GM12878 (cell line): Measurements from ENCODE around the gene ABCC11. TPM values are rescaled to one million over a fixed set of nuclear protein-coding genes. Genes with fewer than 3 reads are reported as not detected.
A peak's percentile ranks its signal among the peaks of the same experiment; 100 is the strongest.

ENCODE experiments used
- ATAC-seq: fragments of 200-7000 bp; cut with Tn5 transposase; 3 replicates; pipeline ENCODE4 v1.9.1; 2020; ENCODE audit warnings: mild to moderate bottlenecking, moderate library complexity
- BruUV-seq: library from RNA; stranded (reverse); fragments of 400-500 nt; replicated peaks from 2 replicates; lab custom pipeline; 2021; lab: Mats Ljungman, UMichigan
- CTCF ChIA-PET: fragments of 300-600 bp; sonication (Branson Sonifier 250); formaldehyde crosslinking; extraction: SDS; loops from one replicate; lab custom pipeline; 2021; ENCODE audit warnings: inconsistent platforms; lab: Yijun Ruan, JAX
- POLR2A ChIA-PET: fragments of 350-600 bp; formaldehyde crosslinking; extraction: SDS; loops from one replicate; lab custom pipeline; 2021; ENCODE audit warnings: inconsistent platforms; lab: Charles Lee
- RAD21 ChIA-PET: fragments of 300-600 bp; sonication (Branson Sonifier 250); formaldehyde crosslinking; loops from one replicate; lab custom pipeline; 2023; ENCODE audit warnings: antibody characterized with exemption; ENCODE audit not compliant: unreplicated experiment; lab: Charles Lee
- SMC1A ChIA-PET: fragments of 300-600 bp; sonication (Branson Sonifier 250); formaldehyde crosslinking; loops from one replicate; lab custom pipeline; 2023; ENCODE audit not compliant: unreplicated experiment, uncharacterized antibody; lab: Charles Lee
- DNase-seq: peaks from one replicate; pipeline ENCODE4 v3.0.0-alpha.2; 2011; ENCODE audit warnings: low read depth, low spot score
- FAIRE-seq: peaks from 3 replicates; lab custom pipeline; 2011; peaks lifted over from hg19 to GRCh38; lab: Jason Lieb, UNC
- H2AFZ ChIP-seq: 2 replicates; pipeline ENCODE4 v1.6.0; 2011; ENCODE audit warnings: low read depth, low read length, control low read depth; ENCODE audit not compliant: control insufficient read depth
- H3K27ac ChIP-seq: 2 replicates; pipeline ENCODE4 v1.5.1; 2011; ENCODE audit warnings: control low read depth; ENCODE audit not compliant: control insufficient read depth, insufficient read depth
- H3K27me3 ChIP-seq, 2 experiments: replicated peaks in 1 of 2; 2 replicates each; pipeline versions ENCODE4 v1.6.0 to v1.6.1; 2011; ENCODE audit warnings: low read length in 1 of 2; ENCODE audit not compliant: control insufficient read depth in 2 of 2, insufficient read depth in 2 of 2
- H3K36me3 ChIP-seq, 2 experiments: 2 replicates each; pipeline ENCODE4 v1.5.1; 2011; ENCODE audit warnings: low read length in 1 of 2; ENCODE audit not compliant: control insufficient read depth in 2 of 2, insufficient read depth in 2 of 2
- H3K4me1 ChIP-seq: 2 replicates; pipeline ENCODE4 v1.6.1; 2011; ENCODE audit warnings: mild to moderate bottlenecking, low read length, moderate library complexity, mixed read lengths; ENCODE audit not compliant: control insufficient read depth, insufficient read depth
- H3K4me2 ChIP-seq: 2 replicates; pipeline ENCODE4 v1.6.0; 2011; ENCODE audit warnings: control low read depth; ENCODE audit not compliant: control insufficient read depth, insufficient read depth
- H3K4me3 ChIP-seq: fragments of 200-600 bp; sonication (generic); 2 replicates; pipeline ENCODE4 v1.5.1; 2016
- H3K79me2 ChIP-seq: 2 replicates; pipeline ENCODE4 v1.6.0; 2011; ENCODE audit warnings: low read length; ENCODE audit not compliant: control insufficient read depth, insufficient read depth
- H3K9ac ChIP-seq: 2 replicates; pipeline ENCODE4 v1.8.0; 2011; ENCODE audit warnings: low read length, control low read depth, mixed read lengths; ENCODE audit not compliant: control insufficient read depth, insufficient read depth
- H3K9me3 ChIP-seq: replicated peaks from 3 replicates; pipeline ENCODE4 v1.5.1; 2011; ENCODE audit warnings: mild to moderate bottlenecking, low read length; ENCODE audit not compliant: control insufficient read depth, insufficient read depth
- H4K20me1 ChIP-seq: 2 replicates; pipeline ENCODE4 v1.6.0; 2011; ENCODE audit not compliant: control insufficient read depth, insufficient read depth
- CHD2 ChIP-seq: IDR thresholded peaks from 2 replicates; pipeline ENCODE4 v1.6.1; 2011; ENCODE audit warnings: low read depth, low read length, improper control_type of control experiment, borderline replicate concordance
- CREM ChIP-seq: IDR thresholded peaks from 2 replicates; pipeline ENCODE4 v1.6.1; 2014; ENCODE audit warnings: antibody characterized with exemption, low read depth
- CTCF ChIP-seq, 3 experiments: IDR thresholded peaks in 2 of 3; conservative IDR thresholded peaks in 1 of 3; 2 replicates each; pipeline ENCODE4 v1.5.1; 2011; ENCODE audit warnings: low read depth in 3 of 3, low read length in 3 of 3, mild to moderate bottlenecking in 3 of 3, control low read depth in 2 of 3, moderate library complexity in 2 of 3, inconsistent platforms in 1 of 3, mixed read lengths in 1 of 3; ENCODE audit not compliant: control insufficient read depth in 2 of 3, insufficient read depth in 1 of 3; ENCODE audit errors: extremely low read depth in 1 of 3
- FOXM1 ChIP-seq: IDR thresholded peaks from 2 replicates; pipeline ENCODE4 v1.6.1; 2012; ENCODE audit warnings: low read depth, mild to moderate bottlenecking, inconsistent platforms, low read length, moderate library complexity
- IRF5 ChIP-seq: fragments of 450-650 bp; IDR thresholded peaks from 2 replicates; pipeline ENCODE4 v1.6.1; 2017; ENCODE audit warnings: borderline replicate concordance
- MLLT1 ChIP-seq: fragments of 450-650 bp; IDR thresholded peaks from 2 replicates; pipeline ENCODE4 v1.6.1; 2016; ENCODE audit warnings: mild to moderate bottlenecking
- MTA2 ChIP-seq: fragments of 450-650 bp; IDR thresholded peaks from 2 replicates; pipeline ENCODE4 v1.6.1; 2016; ENCODE audit warnings: low read depth, mild to moderate bottlenecking, moderate library complexity
- MTA3 ChIP-seq: IDR thresholded peaks from 2 replicates; pipeline ENCODE4 v1.6.1; 2012; ENCODE audit warnings: low read length, inconsistent platforms, borderline replicate concordance
- MYC ChIP-seq: IDR thresholded peaks from 2 replicates; pipeline ENCODE4 v1.6.1; 2011; ENCODE audit warnings: mild to moderate bottlenecking, low read length, moderate library complexity, inconsistent platforms; ENCODE audit not compliant: insufficient read depth, insufficient replicate concordance, insufficient read length, severe bottlenecking
- POU2F2 ChIP-seq: IDR thresholded peaks from 3 replicates; pipeline ENCODE4 v1.6.1; 2011; ENCODE audit warnings: low read depth, mild to moderate bottlenecking, low read length, borderline replicate concordance
- RAD21 ChIP-seq: IDR thresholded peaks from 2 replicates; pipeline ENCODE4 v1.6.1; 2011; ENCODE audit warnings: mild to moderate bottlenecking, low read depth, low read length, moderate library complexity; ENCODE audit not compliant: insufficient read depth
- RB1 ChIP-seq: fragments of 450-650 bp; formaldehyde crosslinking; IDR thresholded peaks from 2 replicates; pipeline ENCODE4 v1.6.1; 2017; ENCODE audit warnings: mild to moderate bottlenecking, borderline replicate concordance
- RUNX3 ChIP-seq: IDR thresholded peaks from 2 replicates; pipeline ENCODE4 v1.6.1; 2012; ENCODE audit warnings: low read length, inconsistent platforms
- SPI1 ChIP-seq: IDR thresholded peaks from 2 replicates; pipeline ENCODE4 v1.6.1; 2011; ENCODE audit warnings: low read depth, mild to moderate bottlenecking, low read length, moderate library complexity, borderline replicate concordance; ENCODE audit not compliant: insufficient read depth
- STAT3 ChIP-seq: IDR thresholded peaks from 2 replicates; pipeline ENCODE4 v1.6.1; 2011; ENCODE audit warnings: low read depth, low read length, improper control_type of control experiment
- TCF12 ChIP-seq: IDR thresholded peaks from 2 replicates; pipeline ENCODE4 v1.6.1; 2011; ENCODE audit warnings: low read depth, mild to moderate bottlenecking, low read length
- ZNF217 ChIP-seq: fragments of 450-650 bp; IDR thresholded peaks from 2 replicates; pipeline ENCODE4 v1.6.1; 2017; ENCODE audit warnings: antibody characterized with exemption, mild to moderate bottlenecking
- ZNF274 ChIP-seq: IDR thresholded peaks from one replicate; pipeline ENCODE4 v1.8.0; 2011; ENCODE audit not compliant: insufficient read length, insufficient read depth
- ZNF622 ChIP-seq: fragments of 450-650 bp; IDR thresholded peaks from 2 replicates; pipeline ENCODE4 v1.6.1; 2017; ENCODE audit warnings: mild to moderate bottlenecking, inconsistent platforms
- ZSCAN29 ChIP-seq: fragments of 450-650 bp; IDR thresholded peaks from 2 replicates; pipeline ENCODE4 v1.6.1; 2017; ENCODE audit warnings: mild to moderate bottlenecking, moderate library complexity
- WGBS: methylation state at CpG from one replicate; pipeline ENCODE4 v1.1.6; 2016; ENCODE audit warnings: low lambda C conversion rate; ENCODE audit not compliant: insufficient replicate concordance, insufficient coverage; ENCODE audit errors: missing lambda C conversion rate; 5-methylcytosine and 5-hydroxymethylcytosine counted together
- in situ Hi-C: fragments of 300-500 bp; cut with MboI; formaldehyde crosslinking; loops from 9 replicates; pipeline ENCODE4 v1.14.3; 2018; ENCODE audit warnings: mixed read lengths
- intact Hi-C: fragments of 100-400 bp; cut with micrococcal nuclease; formaldehyde crosslinking; loops from one replicate; pipeline ENCODE4 v1.14.2; 2022; ENCODE audit not compliant: unreplicated experiment
- polyA plus RNA-seq, 11 experiments: library from polyadenylated mRNA; depleted of rRNA in 4 of 11; unstranded in 6 of 11; stranded (reverse) in 5 of 11; fragments of >200 nt; fragmentation: Nextera tagmentation in 4 of 11; fragmentation: Illumina TruSeq in 1 of 11; extraction: Ambion mirVana in 4 of 11; extraction: Trizol in 1 of 11; gene quantifications; 1 replicate in 1 of 11; 2 replicates in 10 of 11; pipeline versions ENCODE4 v1.2.1 to v1.2.3, GENCODE V29; 2011 to 2016; ENCODE audit warnings: inconsistent platforms in 2 of 11, missing spikeins in 2 of 11, low read depth in 1 of 11
- total RNA-seq, 4 experiments: library from RNA; depleted of rRNA in 3 of 4; stranded (reverse); fragments of >200 nt in 3 of 4; fragmentation: Illumina TruSeq in 1 of 4; extraction: Trizol in 1 of 4; gene quantifications; 2 replicates each; pipeline versions ENCODE4 v1.2.1 to v1.2.3, GENCODE V29; 2013 to 2021

ABCC11 gene
- total and polyA plus RNA-seq, 10 of the 15 experiments (the other 5 are each of a cell fraction or from before 2014, with no cell fraction given) = 0.04 to 0.20 (median 0.10) TPM; not detected in 6

GRCh38 chr16:48284772-48285409 is 37.6 kb upstream of the ABCC11 start:
- ChIA-PET RAD21 (no interaction called here), SMC1A (interaction anchor here (1.4 kb wide), 1 partner anchor 97 kb away, joined by 3 read pairs; no protein-coding TSS in a partner anchor), POLR2A (interaction anchor here (0.6 kb wide), 1 partner anchor 68 kb away, joined by 7 read pairs; no protein-coding TSS in a partner anchor), CTCF (interaction anchor here (0.7 to 1.8 kb wide), 5 partner anchors 62 to 338 kb away, joined by 3 to 6 read pairs (median 4); no protein-coding TSS in a partner anchor)
- Histone ChIP-seq H3K27me3 (no peaks in the 10 kb centered on the region), H4K20me1 (no peaks in the 10 kb centered on the region), H3K4me1 (no peaks in the 10 kb centered on the region), H3K36me3 (peaks cover 7 to 15% of the 10 kb centered on the region in 2 experiments), H3K27ac (no peak overlapping the region), H3K79me2 (no peaks in the 10 kb centered on the region), H3K4me3 (no peak overlapping the region), H3K9me3 (peaks cover 13% of the 10 kb centered on the region), H3K9ac (no peak overlapping the region), H3K4me2 (no peak overlapping the region), H2AFZ (no peak overlapping the region)
- in situ Hi-C loops = no loop called here
- BruUV-seq = no TSS peak
- FAIRE-seq (peak; percentile 85), DNase-seq (peak; percentile 25), ATAC-seq (peak; percentile 87)
- 73% methylated on average over 4 of the region's 4 CpGs for WGBS
- intact Hi-C loops = loop anchor here (5.0 kb wide), 1 partner anchor 242 kb away; no protein-coding TSS in a partner anchor
- no peak for TF ChIP-seq RB1
- TF ChIP-seq IRF5 = no peak
- TF ChIP-seq ZSCAN29 = no peak
- no peak for TF ChIP-seq MTA3
- no peak for TF ChIP-seq MLLT1
- TF ChIP-seq CREM = no peak
- no peak for TF ChIP-seq SPI1
- TF ChIP-seq TCF12 = peak; percentile 51; the same call in 1 of the 2 replicates
- no peak for TF ChIP-seq ZNF622
- TF ChIP-seq MTA2 = peak; percentile 55; the same call in 1 of the 2 replicates
- no peak for TF ChIP-seq RAD21
- TF ChIP-seq POU2F2 = no peak
- no peak for TF ChIP-seq ZNF217
- no peak for TF ChIP-seq ZNF274
- TF ChIP-seq RUNX3 = peak; percentile 75
- TF ChIP-seq FOXM1 = no peak
- no peak for TF ChIP-seq CHD2
- no peak for TF ChIP-seq STAT3
- no peak for TF ChIP-seq MYC
- TF ChIP-seq CTCF (IDR thresholded peaks at IDR 0.05 in 2 of 3, conservative IDR thresholded peaks at IDR 0.05 in 1 of 3; ENCODE audit: control insufficient read depth in 2 of 3, extremely low read depth in 1 of 3, insufficient read depth in 1 of 3, low read depth in 3 of 3, low read length in 3 of 3) = peak in 1 of 3 experiments; percentile 8; a peak in 1 of 6 replicates
